HL-60 (cell line): ENCODE results near the gene ANXA8.
"Not testable (repeated sequence)": the region's sequence is repeated elsewhere in the genome, so short reads cannot be mapped to it uniquely, and the experiment has no call there.

ENCODE experiments used
- DNase-seq, 2 experiments: peaks; one replicate each; pipeline ENCODE4 v3.0.0-alpha.2; 2010 to 2020; ENCODE audit warnings: low read depth in 1 of 2, low spot score in 1 of 2
- H3K27ac ChIP-seq: fragments of 250-450 bp; sonication (Bioruptor Pico); replicated peaks from 2 replicates; pipeline ENCODE4 v1.5.1; 2020; ENCODE audit warnings: mild to moderate bottlenecking, moderate library complexity
- H3K27me3 ChIP-seq: fragments of 250-450 bp; sonication (Bioruptor Pico); 2 replicates; pipeline ENCODE4 v1.5.1; 2021; ENCODE audit warnings: mild to moderate bottlenecking, moderate library complexity; ENCODE audit not compliant: insufficient read depth, poor library complexity, severe bottlenecking
- H3K4me3 ChIP-seq: replicated peaks from 2 replicates; pipeline ENCODE4 v1.5.1; 2011; ENCODE audit warnings: mild to moderate bottlenecking, control low read depth, low read length; ENCODE audit not compliant: insufficient read depth
- GABPA ChIP-seq: IDR thresholded peaks from 2 replicates; pipeline ENCODE4 v1.6.1; 2012; ENCODE audit warnings: low read depth
- TF ChIP-seq, protein P1 (sequence below): IDR thresholded peaks from one replicate; pipeline ENCODE4 v1.5.1; 2011; ENCODE audit warnings: low read length, control low read depth, inconsistent platforms; ENCODE audit not compliant: insufficient read depth

The ANXA8 gene

DNA sequence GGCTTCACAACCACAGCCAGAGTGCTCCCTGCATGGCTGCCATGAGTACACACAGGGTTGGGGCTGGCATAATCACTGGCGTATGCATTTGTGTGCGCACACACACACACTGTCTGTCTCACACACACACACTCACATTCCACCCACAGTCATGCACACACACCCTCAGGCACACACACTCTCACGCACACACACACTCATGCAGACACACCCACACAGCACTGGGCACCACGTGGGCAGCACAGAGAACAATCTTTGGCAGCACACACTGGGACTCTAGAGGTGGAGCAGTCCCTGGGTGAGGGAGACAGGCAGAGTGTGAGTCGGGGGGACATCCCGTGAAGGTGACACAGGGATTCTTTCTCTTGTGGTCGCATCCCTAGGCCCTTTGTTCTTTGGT, 10.4 kb downstream of the ANXA8 start:
- not testable (repeated sequence) for H3K4me3 ChIP-seq, DNase-seq, H3K27me3 ChIP-seq, H3K27ac ChIP-seq

DNA sequence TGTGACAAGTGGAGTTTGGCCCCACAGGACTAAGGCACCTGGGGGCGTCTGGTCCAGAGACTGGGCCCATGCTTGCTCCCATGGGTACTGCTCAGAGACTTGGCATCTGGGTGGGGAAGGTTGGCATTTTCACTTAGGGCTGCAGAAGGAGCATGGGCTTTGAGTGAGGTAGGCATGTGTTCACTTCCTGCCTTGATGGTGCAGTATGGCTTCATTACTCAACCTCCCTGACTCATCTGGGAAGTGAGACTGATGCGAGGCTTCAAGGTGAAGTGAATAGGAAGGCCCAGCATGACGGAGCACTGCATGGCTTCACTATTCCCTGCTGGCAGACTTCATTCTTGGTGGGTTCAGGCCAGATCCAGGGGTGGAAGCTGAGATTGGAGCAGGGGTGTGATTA, 11.3 kb downstream of the ANXA8 start:
- not testable (repeated sequence) for H3K27me3 ChIP-seq, H3K27ac ChIP-seq, H3K4me3 ChIP-seq, DNase-seq

- H3K27me3 ChIP-seq, H3K4me3 ChIP-seq, H3K27ac ChIP-seq, DNase-seq: not testable (repeated sequence)
Observed at GRCh38 chr10:47472072-47472471, 11.8 kb downstream of the ANXA8 start.

- not testable (repeated sequence) for H3K27ac ChIP-seq, H3K27me3 ChIP-seq, H3K4me3 ChIP-seq, DNase-seq
Observed at GRCh38 chr10:47468731-47469528, 15.0 kb downstream of the ANXA8 start.

DNA sequence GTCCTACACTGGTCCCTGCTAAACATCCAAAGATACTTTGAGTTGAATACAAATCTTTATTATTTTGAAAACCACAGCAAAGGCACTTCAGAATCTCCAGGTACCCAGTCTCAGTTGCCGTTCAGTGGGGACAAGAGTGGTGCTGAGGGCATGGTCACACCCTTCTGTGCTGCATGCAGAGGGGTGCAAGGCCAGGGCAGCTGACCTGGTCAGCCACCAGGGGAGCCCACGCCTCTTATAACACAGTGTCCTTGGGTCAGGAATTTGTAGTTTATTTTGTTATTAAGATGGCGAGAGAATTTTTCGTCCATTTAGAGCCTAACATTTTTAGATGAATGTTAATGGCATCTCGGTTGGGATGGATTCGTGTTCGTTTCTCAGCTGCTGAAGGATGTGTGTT, 16.0 kb downstream of the ANXA8 start:
- H3K4me3 ChIP-seq, H3K27ac ChIP-seq, DNase-seq, H3K27me3 ChIP-seq: not testable (repeated sequence)

- H3K4me3 ChIP-seq, H3K27ac ChIP-seq, H3K27me3 ChIP-seq, DNase-seq: not testable (repeated sequence)
Observed at GRCh38 chr10:47467458-47467857, 16.5 kb downstream of the ANXA8 start.

GRCh38 chr10:47465216-47465917, 18.5 kb downstream of the ANXA8 start:
- not testable (repeated sequence) for H3K27ac ChIP-seq, H3K4me3 ChIP-seq, H3K27me3 ChIP-seq, DNase-seq

- not testable (repeated sequence) for H3K27me3 ChIP-seq, H3K27ac ChIP-seq, DNase-seq, H3K4me3 ChIP-seq
Observed at GRCh38 chr10:47462577-47463358, 21.1 kb downstream of the ANXA8 start.

GRCh38 chr10:47461261-47461687, 22.6 kb downstream of the ANXA8 start:
- H3K27me3 ChIP-seq, H3K27ac ChIP-seq, H3K4me3 ChIP-seq: not testable (repeated sequence)
- peak in 1 of 2 experiments; percentile 42 for DNase-seq

GRCh38 chr10:47458466-47459154, 25.3 kb downstream of the ANXA8 start:
- H3K4me3 ChIP-seq = no peak overlapping the region
- DNase-seq = no peak
- no peak overlapping the region for H3K27ac ChIP-seq
- H3K27me3 ChIP-seq = no peaks in the 10 kb centered on the region
- TF ChIP-seq, protein P1, sequence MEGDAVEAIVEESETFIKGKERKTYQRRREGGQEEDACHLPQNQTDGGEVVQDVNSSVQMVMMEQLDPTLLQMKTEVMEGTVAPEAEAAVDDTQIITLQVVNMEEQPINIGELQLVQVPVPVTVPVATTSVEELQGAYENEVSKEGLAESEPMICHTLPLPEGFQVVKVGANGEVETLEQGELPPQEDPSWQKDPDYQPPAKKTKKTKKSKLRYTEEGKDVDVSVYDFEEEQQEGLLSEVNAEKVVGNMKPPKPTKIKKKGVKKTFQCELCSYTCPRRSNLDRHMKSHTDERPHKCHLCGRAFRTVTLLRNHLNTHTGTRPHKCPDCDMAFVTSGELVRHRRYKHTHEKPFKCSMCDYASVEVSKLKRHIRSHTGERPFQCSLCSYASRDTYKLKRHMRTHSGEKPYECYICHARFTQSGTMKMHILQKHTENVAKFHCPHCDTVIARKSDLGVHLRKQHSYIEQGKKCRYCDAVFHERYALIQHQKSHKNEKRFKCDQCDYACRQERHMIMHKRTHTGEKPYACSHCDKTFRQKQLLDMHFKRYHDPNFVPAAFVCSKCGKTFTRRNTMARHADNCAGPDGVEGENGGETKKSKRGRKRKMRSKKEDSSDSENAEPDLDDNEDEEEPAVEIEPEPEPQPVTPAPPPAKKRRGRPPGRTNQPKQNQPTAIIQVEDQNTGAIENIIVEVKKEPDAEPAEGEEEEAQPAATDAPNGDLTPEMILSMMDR = no peak
- TF ChIP-seq GABPA = no peak
